ENCODE results near the gene FHL3.
A peak's percentile ranks its signal among the peaks of the same experiment; 100 is the strongest.

The FHL3 gene

GRCh38 chr1:38046884-38047602 lies 41.7 kb upstream of the FHL3 start:
- TF ChIP-seq CTCF (IDR thresholded peaks at IDR 0.05), result no peak
- Histone ChIP-seq H3K4me3 (peak overlapping the region; percentile 77), H3K27ac (peak overlapping the region; percentile 4 to 70)
- peak; percentile 89 for DNase-seq (ENCODE audit: low spot score)

- H3K4me3 ChIP-seq, result peak within 1 kb of the TSS; percentile 77
- TF ChIP-seq CTCF (IDR thresholded peaks at IDR 0.05), result no peak
- no peak for DNase-seq (ENCODE audit: low spot score)
- peak within 1 kb of the TSS; percentile 4 to 70 for H3K27ac ChIP-seq
Measured at GRCh38 chr1:38046333-38046883, 41.1 kb upstream of the FHL3 start, which contains the start of gene POU3F1. POU3F1 (minus strand) TSS chr1:38046793; CDS start chr1:38046743, 50 bp downstream.

GRCh38 chr1:38045401-38046332 lies 40.4 kb upstream of the FHL3 start:
- H3K27ac ChIP-seq, result no peak overlapping the region
- TF ChIP-seq CTCF (IDR thresholded peaks at IDR 0.05), result no peak
- DNase-seq (ENCODE audit: low spot score), result no peak
- peak overlapping the region; percentile 77 for H3K4me3 ChIP-seq

GRCh38 chr1:38044221-38045215 lies 39.2 kb upstream of the FHL3 start:
- no peak overlapping the region for H3K27ac ChIP-seq
- H3K4me3 ChIP-seq, result peak overlapping the region; percentile 77
- DNase-seq (ENCODE audit: low spot score), result no peak

GRCh38 chr1:38043036-38043747 lies 37.9 kb upstream of the FHL3 start:
- DNase-seq (ENCODE audit: low spot score), result no peak
- TF ChIP-seq CTCF (IDR thresholded peaks at IDR 0.05), result no peak

More at GRCh38 chr1:38044221-38045215, 39.2 kb upstream of the FHL3 start:
- TF ChIP-seq CTCF (IDR thresholded peaks at IDR 0.05), result no peak

More at GRCh38 chr1:38043036-38043747, 37.9 kb upstream of the FHL3 start:
- Histone ChIP-seq H3K4me3 (no peak overlapping the region), H3K27ac (no peak overlapping the region)
